Umbilical cord (tissue), 2 donors: ENCODE measurements around the gene KIAA1586. TPM values are rescaled to one million over a fixed set of nuclear protein-coding genes. Genes with fewer than 3 reads are reported as not detected.
"Not testable (repeated sequence)": the region's sequence is repeated elsewhere in the genome, so short reads cannot be mapped to it uniquely, and the experiment has no call there.

Experiments used
- DNase-seq: peaks from one replicate; pipeline ENCODE4 v3.0.0-alpha.2; 2015; ENCODE audit warnings: low spot score
- total RNA-seq: library from RNA; depleted of rRNA; stranded (reverse); fragments of >200 nt; gene quantifications from one replicate; pipeline ENCODE4 v1.2.3, GENCODE V29; 2014; ENCODE audit warnings: low replicate concordance; ENCODE audit not compliant: insufficient read depth

KIAA1586 gene
- total RNA-seq, 1 donor from 2014 or later, result 24.8 TPM

DNA sequence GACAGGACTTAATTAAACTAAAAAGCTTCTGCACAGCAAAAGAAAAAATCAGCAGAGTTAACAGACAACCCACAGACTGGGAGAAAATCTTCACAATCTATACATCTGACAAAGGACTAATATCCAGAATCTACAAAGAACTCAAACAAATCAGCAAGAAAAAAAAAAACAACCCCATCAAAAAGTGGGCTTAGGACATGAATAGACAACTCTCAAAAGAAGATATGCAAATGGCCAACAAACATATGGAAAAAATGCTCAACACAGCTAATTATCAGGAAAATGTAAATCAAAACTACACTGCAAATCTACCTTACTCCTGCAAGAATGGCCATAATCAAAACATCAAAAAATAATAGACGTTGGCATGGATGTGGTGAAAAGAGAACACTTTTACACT is 2.4 kb upstream of the KIAA1586 start:
- not testable (repeated sequence) for DNase-seq

DNA sequence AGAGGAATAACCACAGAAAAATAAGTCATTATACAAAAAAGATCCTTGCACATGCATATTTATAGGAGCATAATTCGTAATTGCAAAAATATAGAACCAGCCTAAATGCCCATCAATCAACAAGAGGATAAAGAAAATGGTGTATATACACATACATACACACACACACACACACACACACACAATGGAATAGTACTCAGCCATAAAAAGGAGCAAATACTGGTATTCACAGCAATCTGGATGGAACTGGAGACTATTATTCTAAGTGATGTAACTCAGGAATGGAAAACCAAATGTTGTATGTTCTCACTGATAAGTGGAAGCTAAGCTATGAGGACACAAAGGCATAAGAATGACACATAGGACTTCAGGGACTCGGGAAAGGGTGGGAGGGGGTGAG is 1.9 kb upstream of the KIAA1586 start:
- no peak for DNase-seq

DNA sequence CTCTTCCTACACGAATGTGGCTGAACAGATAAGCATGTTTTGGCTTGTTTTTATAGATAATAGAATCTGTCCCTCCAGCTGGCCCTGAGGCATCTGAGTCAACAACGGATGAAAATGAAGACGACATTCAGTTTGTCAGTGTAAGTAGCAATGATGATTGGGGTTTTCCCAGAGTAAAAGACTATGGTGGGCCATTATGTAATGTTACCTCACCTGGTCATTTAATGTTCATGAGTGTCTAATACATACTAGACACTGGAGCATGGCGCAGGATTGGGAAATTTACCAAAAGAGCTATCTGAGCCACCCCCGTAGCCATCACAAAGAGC is 728 bp downstream of the KIAA1586 start:
- not testable (repeated sequence) for DNase-seq

DNA sequence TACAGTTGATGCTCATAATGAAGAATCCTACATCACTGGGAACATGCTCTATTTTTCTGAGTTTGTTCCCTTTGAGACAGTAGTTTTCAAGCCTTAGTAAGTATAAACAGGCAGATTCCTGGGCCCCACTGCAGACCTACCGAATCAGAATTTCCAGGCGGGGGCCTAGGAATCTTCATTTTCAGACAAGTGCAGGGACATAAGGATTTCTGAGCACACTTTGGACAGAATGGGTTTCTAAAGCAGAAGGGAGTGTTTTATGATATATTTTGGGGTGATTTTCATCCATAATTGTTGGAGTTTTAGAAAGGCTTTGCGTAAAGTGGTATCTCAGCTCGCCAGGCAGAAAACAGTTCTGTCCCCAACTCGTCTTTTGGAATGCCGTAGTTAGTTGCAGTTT is 1.4 kb downstream of the KIAA1586 start:
- DNase-seq, result not testable (repeated sequence)

DNA sequence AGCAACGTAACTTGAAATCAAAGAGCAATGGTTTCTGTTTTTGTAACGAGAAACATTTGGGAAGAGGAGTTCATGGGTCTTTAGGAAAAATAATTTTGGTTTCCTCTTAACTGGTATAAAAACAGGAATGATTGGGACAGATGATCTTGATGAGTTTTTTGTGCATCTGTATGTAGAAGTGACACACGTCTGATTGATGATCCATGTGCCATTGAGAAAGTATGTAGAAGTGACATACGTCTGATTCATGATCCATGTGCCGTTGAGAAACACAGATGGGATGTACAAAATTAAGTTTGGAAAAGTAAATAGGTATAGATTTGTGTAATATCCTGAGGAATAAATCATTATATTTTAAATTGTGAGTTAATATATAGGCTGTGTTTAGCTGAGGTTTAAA is 2.1 kb downstream of the KIAA1586 start:
- no peak for DNase-seq

DNA sequence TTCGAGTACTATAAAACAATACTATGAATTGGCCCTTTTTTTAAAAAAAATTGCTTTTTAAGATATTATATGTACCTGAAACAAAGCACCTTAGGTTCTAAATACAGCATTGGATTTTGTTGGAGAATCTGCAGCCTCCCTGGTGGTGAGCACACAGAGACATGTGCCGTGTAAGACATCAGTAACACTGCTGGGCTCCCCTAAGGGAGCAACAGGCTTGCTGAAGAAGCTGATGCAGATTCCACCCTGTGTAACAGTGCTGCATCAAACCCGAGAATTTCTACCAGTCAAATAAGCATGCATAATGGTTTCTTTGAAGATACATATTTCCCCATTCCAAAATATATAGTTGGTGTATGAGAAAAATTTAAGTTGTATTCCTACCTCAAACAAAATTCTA is 17.4 kb downstream of the KIAA1586 start:
- no peak for DNase-seq

DNA sequence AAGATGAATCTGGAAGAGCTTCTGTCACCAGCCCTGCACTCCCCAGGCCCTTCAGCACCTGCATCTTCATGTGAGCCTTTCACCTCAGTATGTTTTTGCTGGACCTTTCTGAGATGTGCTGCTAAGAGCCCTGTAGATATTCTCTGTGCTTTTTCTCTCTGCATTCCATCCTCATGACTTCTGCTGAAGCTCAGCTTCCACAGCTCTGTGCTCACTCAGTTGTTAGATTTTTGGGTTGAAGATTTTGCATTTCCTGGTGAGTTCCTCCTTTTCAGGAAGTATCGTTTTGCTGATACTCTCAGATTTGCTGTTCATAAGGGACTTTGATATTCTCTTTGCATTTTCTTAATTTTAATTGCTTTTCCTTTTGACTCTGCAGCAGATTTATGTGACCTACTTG is 18.3 kb downstream of the KIAA1586 start:
- peak; percentile 28 for DNase-seq

DNA sequence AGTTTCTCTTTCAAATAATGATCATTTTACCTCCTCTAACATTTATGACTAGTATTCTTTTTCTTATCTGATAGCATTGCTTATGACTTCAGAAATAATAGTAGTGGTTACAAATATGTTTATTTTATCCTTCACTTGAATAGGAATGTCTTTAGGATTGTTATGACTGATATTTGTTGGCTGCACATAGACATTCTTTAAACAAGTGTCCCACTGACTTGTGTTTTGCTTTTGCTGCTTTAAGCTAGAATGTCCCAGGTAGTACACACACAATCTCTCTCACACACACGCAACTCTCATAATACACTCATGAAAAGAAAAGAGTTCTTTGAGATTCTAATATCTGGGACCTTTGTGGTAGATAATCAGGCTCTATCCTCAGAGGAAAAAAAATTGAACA is 21.6 kb downstream of the KIAA1586 start:
- DNase-seq, result no peak

DNA sequence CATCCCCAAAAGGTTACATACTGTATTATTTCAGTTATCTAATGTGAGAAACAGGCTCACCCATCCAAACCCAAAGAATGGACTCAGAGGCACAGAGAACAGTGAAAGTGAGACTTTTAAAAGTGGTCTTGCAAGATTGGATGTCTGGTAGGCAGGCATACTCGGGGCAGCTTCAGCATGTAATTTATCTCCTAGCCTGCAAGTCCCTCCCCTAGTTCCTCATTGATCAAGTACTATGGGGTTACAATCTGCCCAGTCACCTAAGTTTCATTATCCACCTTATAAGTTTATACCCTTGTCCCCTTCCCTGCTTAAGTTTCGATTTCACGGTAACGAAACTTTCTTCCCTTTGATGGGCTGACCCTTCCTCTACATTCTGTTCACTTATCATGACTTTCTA is 22.7 kb downstream of the KIAA1586 start:
- DNase-seq, result no peak

DNA sequence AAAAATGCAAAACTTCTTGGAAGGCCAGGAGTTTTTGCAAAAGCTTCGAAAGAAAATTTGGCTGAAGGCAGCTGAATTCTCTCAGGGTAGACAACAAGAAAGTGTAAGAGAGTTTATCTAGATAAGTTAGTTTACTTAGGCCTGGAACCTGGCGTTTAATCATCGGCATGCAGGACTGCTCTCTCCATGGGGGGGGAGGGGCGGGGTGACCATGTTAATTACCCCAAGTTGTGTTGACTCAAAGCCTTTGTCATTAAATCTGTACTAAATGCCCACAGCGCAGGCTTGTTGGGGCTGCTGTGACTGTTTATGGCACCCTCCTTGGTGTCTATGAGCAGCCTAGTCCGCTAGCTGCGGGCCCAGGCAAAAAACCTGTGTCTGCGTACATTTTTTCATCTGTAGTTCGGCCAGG is 23.4 kb downstream of the KIAA1586 start:
- no peak for DNase-seq

DNA sequence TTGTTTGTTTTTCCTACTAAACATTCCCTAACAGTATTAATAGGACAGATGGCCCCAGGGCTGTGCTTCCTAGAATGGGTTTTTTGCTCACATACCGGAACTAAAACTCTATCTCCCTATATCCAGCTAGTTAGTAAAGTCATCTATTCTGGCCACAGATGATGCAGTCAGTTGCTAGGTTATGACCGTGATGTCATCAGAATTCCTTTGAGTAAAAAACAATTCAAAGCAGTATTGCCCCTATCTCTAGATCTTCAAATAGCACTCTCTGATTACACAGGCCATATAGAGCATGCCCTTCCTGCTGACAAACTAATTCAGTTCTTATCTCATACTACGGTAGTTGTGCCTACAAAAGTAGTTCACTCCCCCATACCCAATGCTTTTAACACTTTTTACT is 25.6 kb downstream of the KIAA1586 start:
- no peak for DNase-seq

DNA sequence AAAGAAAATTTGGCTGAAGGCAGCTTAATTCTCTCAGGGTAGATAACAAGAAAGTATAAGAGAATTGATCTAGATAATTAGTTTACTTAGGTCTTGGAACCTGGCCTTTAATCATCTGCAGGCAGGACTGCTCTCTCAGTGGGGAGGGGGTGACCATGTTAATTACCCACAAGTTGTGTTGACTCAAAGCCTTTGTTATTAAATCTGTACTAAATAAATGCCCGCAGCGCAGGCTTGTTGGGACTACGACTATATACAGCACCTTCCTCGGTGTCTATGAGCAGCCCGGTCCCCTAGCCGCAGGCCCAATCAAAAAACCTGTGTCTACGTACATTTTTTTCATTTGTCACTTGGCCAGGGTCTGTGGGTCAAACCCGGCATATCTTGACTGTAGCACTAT is 27.9 kb downstream of the KIAA1586 start:
- DNase-seq, result no peak

DNA sequence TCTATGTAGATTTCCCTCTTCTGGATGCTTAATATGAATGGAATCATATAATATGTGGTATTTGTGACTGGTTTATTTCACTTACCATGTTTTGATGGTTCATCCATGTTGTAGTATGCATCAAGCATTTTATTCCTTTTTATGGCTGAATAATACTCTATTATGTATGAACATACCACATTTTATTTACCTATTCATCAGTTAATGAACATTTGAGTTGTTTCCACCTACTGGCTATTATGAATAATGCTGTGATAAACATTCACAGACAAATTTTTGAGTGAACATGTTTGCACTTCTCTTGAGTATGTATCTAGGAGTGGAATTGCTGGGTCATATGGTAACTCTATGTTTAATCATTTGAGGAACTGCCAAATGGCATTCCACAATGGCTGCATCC is 28.6 kb downstream of the KIAA1586 start:
- no peak for DNase-seq

DNA sequence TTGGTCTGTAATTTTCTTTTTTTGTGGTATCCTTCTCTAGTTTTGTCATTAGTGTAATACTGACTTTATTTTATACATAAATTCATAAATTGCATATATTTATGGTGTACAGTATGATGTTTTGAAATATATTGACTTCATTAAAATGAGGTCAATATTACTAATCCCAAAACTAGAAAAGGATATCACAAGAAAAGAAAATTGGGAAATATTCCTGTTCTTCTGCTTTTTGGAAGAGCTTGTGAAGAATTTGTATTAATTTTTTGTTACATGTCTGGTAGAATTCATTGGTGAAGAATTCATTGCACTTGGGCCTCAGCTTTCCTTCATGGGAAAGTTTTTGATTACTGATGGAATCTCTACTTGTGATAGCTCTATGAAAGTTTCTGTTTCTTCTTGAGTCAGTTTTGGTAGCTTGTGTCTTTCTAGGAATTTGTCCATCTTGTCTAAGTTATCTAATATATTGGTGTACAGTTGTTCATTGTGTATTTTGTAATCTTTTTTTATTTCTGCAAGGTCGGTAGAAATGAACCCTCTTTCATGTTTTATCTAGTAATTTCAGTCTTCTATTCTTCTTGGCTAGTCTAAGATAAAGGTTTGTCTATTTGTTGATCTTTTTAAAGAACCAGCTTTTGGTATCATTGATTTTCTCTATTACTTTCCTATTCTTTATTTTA is 32.2 kb downstream of the KIAA1586 start:
- no peak for DNase-seq

DNA sequence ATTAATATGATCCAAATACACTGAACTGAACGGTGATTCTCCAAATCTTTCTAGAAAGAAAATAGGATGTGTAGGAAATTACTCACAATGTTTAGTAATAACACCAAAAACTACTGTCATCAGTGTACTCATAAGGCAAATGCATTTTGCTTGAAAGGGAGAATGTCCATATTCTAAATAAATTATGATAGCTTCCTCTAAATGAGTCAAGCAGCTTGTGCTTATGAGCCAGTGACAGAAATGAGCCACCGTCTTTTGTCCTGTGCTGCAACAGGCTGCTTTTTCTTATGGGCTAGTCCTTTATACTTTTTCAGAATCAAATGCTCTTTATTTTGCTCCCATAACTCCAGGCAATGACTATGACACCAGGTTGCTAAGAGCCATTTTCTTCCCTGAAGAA is 39.0 kb downstream of the KIAA1586 start:
- DNase-seq, result no peak

DNA sequence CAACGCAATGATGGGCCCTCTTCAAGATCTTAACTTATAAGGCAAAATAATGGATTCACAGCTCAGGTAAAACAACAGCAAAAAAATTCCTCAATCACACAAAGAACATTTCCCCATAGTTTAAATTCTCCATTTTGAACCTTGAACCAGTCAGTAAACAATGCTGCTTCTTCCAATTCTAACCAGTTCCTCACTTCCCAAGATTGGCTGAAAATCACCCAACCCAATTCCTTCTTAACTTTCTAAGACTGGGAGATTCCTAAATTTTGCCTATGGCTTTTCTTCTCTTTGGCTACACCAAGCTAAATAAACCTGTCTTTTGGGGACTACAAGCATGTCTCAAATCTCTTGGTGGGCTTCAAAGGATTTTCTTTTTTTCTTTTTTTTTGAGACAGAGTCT is 40.4 kb downstream of the KIAA1586 start:
- DNase-seq, result no peak

DNA sequence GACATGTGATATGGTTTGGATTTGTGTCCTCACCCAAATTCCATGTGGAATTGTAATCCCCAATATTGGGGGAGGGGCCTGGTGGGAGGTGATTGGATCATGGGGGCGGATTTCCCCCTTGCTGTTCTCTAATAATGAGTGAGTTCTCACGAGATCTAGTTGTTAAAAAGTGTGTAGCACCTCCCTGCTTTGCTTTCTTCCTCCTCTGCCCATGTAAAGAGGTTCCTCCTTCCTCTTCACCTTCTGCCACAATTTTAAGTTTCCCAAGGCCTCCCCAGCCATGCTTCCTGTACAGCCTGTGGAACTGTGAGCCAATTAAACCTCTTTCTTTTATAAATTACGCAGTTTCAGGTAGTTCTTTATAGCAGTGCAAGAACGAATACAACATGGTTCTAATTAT is 41.4 kb downstream of the KIAA1586 start:
- DNase-seq, result no peak

DNA sequence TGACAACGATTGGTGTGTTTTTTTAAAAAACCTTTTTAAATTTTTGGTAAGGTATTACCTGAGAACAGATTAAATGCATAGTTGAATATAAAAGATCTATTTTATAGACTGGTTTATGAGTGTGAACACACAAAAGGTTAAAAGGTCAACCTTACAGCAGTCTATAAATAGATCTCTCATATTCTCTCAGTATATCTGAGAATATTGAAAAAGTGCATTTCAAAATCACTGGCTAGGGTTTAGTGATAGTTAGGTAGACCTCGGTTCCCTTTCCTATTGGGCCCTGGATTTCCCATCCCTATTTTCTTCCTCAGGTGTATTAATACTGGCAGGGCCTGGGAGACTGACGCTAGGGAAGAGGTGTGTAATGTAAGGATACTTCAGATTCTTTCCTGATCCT is 42.8 kb downstream of the KIAA1586 start:
- no peak for DNase-seq

DNA sequence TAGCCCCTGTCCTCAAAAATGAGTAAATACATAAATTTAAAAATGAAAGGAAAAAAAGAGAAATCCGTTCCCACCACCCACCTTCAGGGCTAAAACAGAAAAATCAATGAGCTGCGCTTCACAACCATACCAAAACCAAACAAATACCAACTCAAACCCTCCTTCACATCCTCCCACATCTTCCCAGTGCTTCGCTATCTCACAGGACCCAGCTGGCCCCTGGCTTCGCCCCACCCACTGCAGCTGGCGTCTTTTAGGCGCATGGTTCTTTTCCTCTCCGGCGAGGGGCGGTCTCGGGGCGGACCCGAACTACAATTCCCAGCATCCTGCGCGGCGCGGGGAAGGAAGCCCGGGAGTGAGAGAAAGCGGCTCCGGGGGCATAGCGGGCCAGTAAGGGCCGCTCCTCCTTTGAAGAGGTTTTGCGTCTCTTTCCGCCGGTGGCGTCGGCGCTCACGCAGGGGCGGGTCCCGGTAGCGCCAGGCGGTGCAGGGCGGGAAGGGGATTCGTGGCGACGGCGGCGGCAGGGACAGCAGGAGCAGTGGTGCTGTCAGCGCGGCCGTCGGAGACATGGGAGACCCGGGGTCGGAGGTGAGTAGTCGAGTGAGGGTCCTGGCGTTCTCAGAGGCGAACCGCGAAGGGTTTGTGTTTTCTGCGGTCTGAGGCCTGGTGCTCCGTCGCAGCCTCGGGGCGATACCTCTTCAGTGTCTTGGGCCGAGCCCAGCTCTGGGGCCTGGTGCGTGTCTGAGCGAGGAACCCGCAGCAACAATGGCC is 43.4 kb downstream of the KIAA1586 start, which contains the start of gene ZNF451:
ZNF451 (plus strand) TSS at position 502 of the 771 bp plus-strand sequence; CDS start at position 568, 66 bp downstream.
- peak; percentile 99 for DNase-seq

DNA sequence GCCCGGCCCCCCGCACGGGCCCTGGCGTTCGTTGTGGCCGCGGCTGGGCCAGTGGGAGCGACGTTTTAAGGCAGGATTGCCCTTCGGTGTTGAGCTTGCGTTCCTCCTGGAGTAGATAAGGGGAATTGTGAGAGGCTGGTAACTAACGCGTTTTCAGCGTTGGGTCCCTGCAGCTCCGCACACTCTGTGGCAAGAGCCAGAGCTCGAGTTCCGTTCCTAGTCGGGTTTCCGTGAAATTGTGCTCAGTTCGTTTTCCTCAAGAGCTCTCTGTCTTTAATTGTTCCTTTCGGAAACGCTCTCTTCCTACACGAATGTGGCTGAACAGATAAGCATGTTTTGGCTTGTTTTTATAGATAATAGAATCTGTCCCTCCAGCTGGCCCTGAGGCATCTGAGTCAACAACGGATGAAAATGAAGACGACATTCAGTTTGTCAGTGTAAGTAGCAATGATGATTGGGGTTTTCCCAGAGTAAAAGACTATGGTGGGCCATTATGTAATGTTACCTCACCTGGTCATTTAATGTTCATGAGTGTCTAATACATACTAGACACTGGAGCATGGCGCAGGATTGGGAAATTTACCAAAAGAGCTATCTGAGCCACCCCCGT is 44.1 kb downstream of the KIAA1586 start:
- not testable (repeated sequence) for DNase-seq

DNA sequence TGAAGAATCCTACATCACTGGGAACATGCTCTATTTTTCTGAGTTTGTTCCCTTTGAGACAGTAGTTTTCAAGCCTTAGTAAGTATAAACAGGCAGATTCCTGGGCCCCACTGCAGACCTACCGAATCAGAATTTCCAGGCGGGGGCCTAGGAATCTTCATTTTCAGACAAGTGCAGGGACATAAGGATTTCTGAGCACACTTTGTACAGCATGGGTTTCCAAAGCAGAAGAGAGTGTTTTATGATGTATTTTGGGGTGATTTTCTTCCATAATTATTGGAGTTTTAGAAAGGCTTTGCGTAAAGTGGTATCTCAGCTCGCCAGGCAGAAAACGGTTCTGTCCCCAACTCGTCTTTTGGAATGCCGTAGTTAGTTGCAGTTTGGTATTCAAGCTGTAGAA is 44.9 kb downstream of the KIAA1586 start:
- DNase-seq, result not testable (repeated sequence)

DNA sequence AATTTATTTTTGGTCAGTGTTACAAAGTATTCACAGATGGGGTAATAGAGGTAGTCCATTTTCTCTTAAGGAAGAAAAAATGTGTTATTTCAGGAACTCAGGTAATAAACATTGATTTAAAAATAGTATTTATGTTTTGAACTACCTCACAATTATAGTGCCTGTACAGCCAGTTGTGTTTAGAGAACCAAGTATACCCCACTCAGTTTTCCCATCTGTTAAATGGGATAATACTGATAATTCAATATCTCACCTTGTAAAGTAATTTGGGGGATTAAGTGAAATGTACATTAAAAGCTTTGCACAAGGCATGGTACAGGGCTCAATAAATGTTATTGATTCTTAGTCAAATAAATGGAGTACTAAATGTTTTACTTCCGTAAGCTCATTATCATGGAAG is 48.2 kb downstream of the KIAA1586 start:
- no peak for DNase-seq

DNA sequence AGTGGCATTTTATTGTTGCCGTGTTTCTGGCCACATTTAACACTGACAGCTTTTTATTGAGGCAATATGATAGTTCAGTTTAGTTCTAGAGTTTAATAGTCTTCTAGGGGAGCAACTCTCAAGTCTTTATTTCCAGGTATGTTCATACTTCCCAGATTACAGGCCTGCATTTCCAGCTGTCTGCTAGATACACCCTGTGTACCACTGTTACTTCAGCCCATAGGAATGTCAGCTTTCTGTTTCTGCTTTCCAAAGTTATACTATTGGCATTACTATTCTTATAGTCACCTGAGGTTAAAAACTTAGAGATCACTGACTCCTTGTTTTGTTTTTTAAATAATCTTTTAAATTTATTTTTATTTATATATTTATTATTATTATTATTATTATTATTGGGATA is 51.1 kb downstream of the KIAA1586 start:
- no peak for DNase-seq
